Measurements from ENCODE around the gene RGPD8. TPM values are rescaled to one million over a fixed set of nuclear protein-coding genes. Genes with fewer than 3 reads are reported as not detected.
"Not testable (repeated sequence)": the region's sequence is repeated elsewhere in the genome, so short reads cannot be mapped to it uniquely, and the experiment has no call there.

RGPD8 gene
- 1 to 10 TPM; 1.7 to 5.6 (median 4.0) TPM for polyA plus RNA-seq (ENCODE audit: insufficient read depth in 1 of 5, insufficient read length in 5 of 5, low replicate concordance in 1 of 5)
- long read RNA-seq, donor 1: 0 reads
- long read RNA-seq, donor 2: 0 reads
- long read RNA-seq, donor 3: 0 reads
- long read RNA-seq, donor 4: 0 reads
- long read RNA-seq, donor 5: 0 reads
- long read RNA-seq, donor 6: 0 reads
- long read RNA-seq, donor 7: 0 reads
- long read RNA-seq, donor 8: 0 reads

DNA sequence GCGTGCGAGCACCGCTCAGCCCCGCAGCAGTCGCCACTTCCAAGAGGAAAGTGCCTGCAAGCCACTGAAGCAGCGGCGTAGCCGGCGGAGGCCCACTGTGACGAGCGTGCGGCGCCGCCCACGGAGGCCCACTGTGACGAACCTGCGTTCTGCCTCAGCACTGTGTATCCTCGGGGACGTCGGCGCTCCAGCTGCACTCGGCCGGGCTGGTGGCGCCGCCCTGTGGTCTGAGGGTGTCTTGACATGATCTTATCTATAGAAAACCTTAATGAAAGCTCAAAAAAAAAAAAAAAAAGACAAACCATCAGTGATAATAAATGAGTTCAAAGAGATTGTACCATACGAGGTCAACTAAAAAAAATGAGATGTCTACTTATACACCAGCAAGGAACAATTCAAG is at the start of gene RGPD8:
RGPD8 (minus strand) TSS at position 166 of the 400 bp plus-strand sequence. CDS start 192 bp downstream, outside the sequence.
- DNase-seq: peak; percentile 75 to 76

DNA sequence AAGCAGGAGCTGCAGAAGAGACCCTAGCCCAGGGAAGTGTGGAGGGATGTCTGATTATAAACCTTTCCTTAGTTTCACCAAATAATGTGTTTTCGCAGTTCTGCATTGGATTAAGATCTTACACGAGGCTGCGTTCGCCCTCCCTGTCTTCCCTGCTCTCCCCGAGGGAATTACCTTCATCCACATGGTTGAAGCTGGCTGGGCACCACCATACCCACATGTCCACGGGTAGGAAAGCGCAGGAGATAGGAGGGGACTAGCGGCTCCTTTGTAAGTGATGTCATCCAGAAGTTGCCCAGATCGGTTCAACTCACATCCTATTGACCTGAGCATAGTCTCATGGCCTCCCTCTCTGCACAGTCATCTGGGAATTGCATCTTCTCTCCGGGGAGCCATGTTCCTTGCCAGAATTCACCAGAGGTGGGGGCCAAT is 49.6 kb upstream of the RGPD8 start:
- peak in 1 of 2 donors; percentile 12 for DNase-seq

DNA sequence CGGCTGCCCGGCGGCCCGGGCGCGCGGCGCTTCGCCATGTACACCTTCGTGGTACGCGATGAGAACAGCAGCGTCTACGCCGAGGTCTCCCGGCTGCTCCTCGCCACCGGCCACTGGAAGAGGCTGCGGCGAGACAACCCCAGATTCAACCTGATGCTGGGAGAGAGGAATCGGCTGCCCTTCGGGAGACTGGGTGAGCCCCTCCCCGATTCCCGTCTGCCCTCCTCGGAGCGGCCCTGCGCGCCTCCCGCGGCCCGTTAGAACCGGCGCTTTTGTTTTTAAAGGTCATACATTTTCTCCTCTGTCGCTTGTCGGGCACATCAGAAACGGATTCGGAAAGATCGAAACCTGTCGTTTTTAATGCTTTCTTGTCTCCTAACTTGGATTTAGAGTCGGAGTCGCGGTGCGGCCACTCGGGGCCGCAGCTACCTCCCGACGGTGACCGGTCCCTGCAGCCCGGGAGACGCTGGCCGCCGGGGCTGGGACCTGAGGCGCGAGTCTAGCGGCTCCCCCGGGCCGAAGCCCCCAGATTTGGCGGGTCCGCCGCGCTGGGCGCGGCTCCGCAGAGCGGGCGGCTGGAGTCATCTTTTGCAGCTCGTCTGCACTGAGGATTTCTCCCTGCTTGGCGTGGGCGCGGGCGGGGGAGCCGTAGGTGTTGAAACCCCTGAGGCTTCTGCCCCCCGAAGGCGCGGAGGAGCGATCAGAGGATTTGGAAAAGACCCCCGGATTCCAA is 49.0 kb upstream of the RGPD8 start:
- DNase-seq: no peak

DNA sequence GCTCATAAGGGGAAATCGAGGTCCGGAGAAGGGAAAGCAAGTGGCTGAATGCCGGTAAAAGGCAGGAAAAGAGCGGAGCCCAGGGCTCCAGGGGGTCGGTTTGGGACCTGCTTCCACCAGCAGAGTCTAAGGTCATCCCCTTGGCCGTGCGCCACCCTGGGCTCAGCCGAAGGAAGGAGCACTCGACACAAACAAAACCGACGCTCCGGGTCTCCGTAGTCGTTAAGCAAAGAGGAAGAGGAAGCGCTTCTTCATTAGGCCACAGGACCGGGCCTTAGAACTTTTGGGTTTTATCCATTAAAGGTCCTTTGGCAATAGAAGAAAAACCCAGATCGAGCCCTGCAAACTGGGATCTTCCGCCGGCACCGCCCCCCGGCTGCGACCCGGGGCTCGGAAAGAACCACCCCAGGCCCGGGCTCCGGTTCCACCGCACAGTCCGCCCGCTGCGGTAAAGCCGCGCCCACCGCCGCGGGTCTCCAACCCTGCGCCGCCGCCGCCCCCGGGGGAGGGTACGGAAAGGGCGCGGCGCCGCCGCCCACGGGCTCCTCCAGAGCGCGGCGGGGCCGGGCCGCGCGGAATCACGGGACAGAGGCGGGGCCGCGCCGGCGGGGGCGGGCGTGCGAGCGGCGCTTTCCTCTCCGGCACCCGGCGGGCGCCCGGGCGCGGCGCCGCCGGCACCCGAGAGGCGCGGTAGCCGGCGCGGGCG is 48.2 kb upstream of the RGPD8 start, which contains the start of gene TTL:
TTL (plus strand) TSS at position 629 of the 706 bp plus-strand sequence. CDS start 189 bp downstream, outside the sequence.
- DNase-seq: peak; percentile 65 to 67

DNA sequence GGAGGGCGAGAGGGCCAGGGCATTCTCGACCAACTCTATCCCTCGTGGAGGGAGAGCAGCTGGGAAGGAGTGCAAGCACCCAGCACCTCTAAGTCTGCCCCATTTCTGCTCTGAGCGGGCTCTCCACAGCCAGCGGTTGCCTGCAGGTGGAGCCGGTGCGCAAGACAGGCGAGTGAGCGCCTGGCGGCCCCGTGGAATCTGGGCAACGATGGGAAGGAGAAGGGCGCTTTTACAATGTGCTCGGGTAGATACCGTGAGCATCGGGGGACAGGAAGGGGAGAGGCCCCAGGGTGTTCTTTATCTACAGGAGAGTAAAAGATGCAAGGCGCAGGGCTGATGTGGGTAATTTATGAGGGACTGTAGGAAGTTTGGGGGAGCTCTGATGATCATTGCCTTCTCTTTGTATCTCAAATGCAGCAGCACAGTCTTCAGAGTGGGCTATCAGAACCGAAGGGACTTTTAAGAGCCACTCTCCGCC is 47.6 kb upstream of the RGPD8 start:
- DNase-seq: peak; percentile 66 to 68

DNA sequence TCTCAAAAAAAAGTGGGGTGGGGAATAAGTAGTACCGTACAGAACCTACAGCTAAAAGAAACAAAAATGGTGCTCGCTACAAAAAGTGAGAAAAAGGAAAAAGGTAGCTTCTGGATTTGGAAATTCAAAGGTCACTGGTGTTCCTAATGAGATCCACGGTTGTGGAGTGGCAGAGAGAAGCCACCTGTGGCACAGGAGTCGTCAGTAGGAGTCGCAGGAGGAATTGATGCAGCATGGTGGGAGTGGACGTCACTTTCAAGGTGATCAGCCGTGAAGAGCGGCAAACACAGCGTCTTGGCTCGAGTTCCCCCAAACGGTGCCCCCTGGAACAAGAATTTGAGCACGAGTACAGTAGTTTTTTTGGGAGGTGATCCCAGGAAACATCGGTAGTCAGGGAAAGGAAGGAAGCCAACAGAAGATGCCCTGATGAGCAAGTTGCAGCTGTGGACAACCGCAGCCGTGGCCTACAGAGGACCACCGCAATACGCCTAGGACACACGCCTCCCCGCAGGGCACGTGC is 47.1 kb upstream of the RGPD8 start:
- DNase-seq: no peak

DNA sequence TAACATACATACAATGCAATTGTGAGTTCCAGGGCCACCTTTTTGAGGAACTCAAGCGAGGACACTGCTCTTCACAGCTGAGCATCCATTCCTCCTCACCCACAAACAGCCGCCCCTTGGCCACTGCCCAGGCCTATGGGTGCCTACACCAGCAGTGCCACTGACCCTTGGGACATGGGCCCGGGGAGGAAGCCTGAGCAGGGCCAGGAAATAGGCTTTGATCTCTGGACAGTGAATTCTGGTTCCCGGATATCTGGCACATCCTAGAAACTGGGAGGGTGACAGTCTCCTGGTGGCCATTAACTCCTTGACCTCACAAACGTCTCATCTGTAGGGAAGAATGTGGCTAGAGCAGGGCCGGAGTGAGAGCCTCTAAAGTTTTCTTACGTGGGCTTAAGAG is 43.0 kb upstream of the RGPD8 start:
- DNase-seq: no peak

DNA sequence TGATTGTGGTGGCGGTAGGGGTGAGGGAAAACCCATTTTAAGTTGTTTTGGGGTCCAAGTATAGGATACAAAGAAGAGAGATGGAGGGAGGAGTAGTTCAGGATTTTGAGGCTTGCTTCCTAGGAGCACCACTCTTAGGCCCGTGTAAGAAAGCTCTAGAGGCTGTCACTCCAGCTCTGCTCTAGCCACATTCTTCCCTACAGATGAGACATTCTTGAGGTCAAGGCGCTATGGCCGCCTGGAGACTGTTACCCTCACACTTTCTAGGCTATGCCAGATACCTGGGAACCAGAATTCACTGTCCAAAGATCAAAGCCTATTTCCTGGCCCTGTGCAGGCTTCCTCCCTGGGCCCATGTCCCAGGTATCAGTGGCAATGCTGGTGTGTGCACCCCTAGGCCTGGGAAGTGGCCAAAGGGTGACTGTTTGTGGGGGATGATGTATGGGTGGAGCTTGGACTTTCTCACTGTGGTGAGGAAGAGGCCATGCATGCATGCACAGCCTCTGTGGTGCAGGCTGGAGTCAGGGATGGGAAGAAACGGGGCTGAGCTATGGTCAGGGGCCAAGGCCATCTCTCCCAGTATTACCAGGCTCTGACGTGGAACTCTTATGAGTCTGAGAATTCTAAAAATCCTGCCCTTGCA is 41.5 kb upstream of the RGPD8 start:
- DNase-seq: no peak

DNA sequence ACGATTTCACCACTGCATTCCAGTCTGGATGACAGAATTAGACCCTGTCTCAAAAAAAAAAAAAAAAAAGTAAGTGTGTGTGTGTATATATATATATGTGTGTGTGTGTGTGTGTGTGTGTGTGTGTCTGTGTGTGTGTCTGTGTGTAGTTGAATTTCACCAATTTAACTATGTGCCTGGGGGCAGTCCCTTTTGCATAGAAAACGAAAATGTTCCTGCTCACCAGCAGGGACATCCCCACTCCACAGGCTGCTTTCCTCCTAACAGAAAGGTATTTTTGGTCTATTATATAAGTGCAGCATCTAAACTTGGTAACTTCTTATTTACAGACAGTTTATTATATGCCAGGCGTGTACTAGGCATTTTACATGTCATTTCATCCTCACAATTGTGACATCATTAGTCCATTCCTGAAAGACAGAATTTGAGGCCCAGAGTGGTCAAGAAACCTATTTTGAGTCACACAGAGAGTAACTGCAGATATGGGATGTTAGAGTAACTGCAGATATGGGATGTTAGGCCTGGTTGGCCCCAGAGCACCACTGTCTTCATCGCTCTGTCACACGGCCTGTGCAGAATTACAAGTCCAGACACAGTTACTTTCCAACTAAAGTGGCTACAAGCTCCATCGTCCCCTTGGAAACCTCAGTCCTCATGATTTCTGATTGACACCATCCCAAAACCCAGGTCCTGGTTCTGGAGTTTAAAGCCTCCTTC is 39.3 kb upstream of the RGPD8 start:
- no peak for DNase-seq

DNA sequence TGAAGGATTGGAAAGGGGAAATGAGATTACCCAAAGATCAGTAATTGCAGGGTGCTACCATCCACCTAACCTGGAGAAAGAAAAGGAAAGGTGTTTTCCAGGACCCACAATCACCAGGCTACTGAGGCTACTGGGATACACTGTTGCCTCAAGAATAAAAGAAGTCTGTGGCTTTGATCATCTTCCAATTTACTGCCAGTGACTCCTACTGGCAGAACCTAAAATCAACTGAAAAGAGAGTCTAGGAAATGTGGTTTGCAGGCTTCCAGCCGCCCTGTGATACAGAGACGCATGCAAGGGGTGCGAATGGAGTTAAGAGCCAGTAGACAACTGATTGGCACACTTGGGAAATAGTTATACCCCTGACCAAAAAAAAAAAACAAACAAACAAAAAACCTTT is 31.9 kb upstream of the RGPD8 start:
- no peak for DNase-seq

DNA sequence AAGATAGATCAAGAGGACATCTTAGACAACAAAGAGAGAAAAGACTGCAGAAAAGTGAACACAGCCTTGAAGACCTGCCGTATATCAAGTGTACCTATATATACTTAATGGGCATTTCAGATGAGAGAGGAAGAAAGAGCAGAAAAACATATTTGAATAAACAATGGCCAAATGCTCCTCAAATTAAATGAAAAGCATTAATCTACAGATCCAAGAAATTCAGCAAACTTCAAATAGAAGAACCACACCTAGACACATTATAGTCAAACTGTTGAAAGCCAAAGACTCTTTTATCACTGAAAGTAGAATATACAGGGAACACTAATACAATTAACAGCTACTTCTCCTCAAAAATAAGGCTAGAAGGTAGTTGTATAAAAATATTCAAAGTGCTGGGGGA is 29.8 kb upstream of the RGPD8 start:
- DNase-seq: no peak

DNA sequence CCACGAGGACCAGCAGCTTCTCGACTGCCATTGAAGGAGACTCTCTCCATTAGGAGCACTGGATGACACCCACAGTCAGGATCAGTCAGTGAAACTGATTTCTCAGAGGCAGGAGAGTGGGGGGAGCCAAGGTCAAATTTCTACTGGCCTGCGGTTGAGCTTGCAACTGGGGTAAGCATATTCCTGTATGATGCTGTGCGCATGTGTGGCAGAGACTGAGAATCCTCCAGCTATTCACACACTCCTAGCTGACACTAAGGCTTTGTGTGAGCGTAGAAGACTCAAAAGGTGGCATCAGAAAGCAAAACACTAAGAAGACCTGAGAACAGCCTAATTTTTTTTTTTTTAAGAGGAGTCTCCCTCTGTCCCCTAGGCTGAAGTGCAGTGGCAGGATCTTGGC is 28.7 kb upstream of the RGPD8 start:
- no peak for DNase-seq

DNA sequence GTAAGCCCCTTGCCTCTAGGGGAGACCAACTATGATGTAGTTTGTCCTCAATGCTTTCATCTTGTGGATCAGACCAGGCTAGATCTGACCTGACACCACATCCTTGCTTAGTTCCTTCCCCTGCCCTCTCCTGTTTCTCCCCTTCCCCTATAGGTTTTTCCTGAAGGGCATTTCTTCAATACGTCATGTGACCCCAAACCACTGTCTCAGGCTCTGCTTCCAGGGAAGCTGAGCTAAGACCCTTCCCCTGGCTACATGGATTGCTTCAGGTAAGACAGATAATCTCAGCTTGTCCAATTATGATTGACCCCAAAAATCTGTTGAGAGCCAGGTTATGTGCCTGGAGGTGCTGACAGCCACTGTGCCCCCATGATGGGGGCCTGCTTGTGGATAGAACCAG is 25.9 kb upstream of the RGPD8 start:
- DNase-seq: no peak

DNA sequence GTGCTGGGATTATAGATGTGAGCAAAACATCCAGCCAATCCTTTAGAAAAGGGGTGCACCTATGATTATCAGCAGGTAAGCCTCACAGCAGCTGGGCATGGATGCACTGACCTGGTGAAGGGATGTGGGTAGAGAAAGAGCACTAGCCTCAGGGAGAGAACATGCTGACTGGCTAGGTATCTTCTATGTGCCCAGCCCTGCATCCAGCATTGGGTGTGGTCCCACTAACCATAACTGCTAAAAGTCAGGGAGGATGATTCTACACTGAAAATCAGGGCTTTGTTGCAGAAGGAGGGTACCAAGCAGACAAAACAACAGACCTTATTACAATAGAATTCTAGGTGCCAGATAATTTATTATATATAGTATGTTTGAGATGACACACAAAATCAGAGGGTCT is 21.1 kb upstream of the RGPD8 start:
- no peak for DNase-seq

DNA sequence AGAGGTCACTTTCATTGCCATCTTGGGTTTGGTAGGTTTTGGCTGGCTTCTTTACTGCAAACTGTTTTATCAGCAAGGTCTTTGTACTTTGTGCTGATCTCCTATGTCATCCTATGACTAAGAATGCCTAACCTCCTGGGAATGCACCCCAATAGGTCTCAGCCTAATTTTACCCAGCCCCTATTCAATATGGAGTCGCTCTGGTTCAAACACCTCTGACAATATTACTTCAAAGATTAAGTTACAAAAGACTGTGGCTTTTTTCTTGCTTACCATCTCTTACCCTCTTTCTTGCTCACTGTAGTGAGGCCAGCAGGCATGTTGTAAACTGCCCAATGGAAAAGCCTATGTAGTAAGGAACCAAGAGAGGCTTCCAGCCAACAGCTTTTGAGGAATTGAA is 17.9 kb upstream of the RGPD8 start:
- no peak for DNase-seq

DNA sequence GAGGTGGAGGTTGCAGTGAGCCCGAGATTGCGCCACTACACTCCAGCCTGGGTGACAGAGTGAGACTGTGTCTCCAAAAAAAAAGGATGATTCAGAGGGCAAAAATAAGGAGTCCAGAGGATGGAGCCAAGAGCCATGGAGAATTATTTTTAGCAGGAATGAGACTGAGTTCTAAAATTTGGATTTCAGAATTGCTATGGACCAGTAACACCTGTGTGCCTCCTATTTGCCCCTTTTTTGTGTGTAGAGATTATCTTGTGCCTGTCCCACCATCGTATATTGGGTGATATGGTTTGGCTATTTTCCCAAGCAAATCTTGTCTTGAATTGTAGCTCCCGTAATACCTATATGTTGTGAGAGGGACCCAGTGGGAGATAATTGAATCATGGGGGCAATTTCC is 16.4 kb upstream of the RGPD8 start:
- DNase-seq: no peak

DNA sequence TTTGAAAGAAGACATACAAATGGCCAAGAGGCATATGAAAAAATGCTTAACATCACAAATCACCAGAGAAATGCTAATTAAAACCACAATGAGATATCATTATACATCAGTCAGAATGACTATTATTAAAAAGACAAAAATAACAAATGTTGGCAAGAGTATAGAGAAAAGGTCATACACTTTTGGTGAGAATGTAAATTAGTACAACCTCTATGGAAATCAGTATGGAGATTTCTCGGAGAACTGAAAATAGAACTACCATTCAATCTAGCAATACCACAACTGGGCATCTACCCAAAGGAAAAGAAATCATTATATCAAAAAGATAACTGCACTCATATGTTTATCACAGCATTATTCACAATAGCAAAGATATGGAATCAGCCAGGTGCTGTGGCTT is 10.8 kb upstream of the RGPD8 start:
- not testable (repeated sequence) for DNase-seq

DNA sequence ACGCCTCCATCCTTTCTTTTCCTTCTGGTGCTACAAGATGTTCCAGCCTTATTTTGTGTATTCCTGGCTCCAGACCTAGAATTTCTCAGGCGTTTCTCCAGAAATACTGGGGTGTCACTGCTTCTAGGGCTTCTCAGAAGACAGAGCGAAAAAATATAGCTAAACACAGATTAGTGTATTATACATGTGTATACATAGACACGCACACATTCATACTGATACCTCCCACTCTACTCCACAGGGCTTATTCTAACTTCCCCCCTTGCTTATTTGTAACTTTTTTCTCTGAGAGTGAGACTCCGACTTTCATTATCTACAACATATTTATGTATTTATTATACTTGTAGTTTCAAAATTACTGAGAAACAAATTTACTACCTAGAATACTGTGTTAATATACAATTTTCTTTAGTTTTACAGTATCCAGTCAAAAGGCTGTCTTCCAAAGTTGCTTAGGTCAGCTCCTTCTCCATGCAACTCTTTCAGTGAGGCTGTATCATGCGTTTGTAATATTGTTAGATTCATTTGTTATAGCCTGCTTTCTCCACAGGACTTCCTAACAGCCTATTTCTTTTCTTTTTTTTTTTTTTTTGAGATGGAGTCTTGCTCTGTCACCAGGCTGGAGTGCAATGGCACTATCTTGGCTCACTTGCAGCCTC is 5.3 kb upstream of the RGPD8 start:
- DNase-seq: not testable (repeated sequence)

DNA sequence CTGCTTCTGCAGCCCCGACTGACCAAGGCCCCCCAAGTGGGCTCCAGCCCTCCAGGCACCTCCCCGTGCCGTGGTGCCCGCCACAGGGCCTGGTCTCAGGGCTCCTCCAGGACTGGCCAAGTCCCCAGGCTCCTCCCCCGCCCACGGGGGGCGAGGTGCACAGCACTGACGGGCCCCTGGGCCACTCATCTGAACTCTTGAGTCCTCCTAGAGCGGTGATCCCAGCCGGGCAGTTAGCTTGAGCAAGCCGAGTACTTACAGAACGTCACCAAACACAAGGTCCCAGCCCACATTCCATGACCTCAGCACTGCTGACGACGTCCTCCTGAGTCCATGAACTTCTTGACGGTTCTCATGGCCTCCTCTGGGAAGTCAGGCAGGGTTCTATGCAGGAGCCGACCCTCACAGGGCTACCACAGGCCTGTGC is 4.0 kb upstream of the RGPD8 start:
- not testable (repeated sequence) for DNase-seq

DNA sequence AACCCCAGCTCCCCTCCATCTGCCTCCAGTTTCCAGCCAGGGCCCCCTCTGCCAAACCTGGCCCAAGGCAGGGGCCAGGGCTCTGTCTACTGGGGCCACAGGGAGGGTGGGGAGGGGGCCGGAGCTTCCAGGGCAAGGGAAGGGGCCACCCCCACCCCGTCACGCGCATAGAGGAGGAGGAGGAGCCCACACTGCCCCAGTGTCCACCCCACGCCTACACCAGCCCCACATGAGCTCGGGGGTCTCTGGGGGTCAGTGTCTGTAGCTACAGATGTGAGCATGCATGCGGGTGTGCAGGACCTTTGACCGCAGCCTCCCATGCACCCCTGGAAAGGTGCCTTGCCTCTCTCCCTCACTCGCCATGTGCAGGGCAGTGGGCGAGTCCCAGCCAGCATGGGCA is 3.5 kb upstream of the RGPD8 start:
- not testable (repeated sequence) for DNase-seq

All from right lung (tissue), 10 donors.